CD4-positive, alpha-beta T cell treated with Interferon gamma for 1 hour (primary cell): ENCODE measurements around the gene LIPC.
"Not testable (repeated sequence)": the region's sequence is repeated elsewhere in the genome, so short reads cannot be mapped to it uniquely, and the experiment has no call there.

Experiments
- DNase-seq: peaks from one replicate; pipeline ENCODE4 v3.0.0-alpha.2; 2020

Gene LIPC

GRCh38 chr15:58593870-58594269, 162.1 kb downstream of the LIPC start:
- DNase-seq: no peak

GRCh38 chr15:58594898-58595297, 163.1 kb downstream of the LIPC start:
- DNase-seq: no peak

GRCh38 chr15:58595516-58596263, 163.9 kb downstream of the LIPC start:
- DNase-seq: no peak

GRCh38 chr15:58597943-58598828, 166.4 kb downstream of the LIPC start:
- no peak for DNase-seq

DNA sequence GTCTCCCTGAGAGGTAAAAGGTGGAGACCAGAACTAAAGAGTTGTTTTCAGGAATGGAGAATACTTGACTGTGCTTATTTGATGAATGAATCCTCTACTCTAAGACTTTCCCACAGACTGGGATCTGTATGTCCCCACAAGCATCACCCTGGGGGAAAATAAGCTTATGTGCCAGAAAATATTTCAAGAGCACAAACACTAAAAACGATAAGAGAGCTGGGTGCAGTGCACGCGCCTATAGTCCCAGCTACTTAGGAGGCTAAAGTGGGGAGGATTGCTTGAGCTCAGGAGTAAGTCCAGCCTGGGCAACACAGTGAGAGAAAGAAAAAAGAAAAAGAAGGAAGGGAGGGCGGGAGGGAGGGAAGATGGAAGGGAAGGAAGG, 167.0 kb downstream of the LIPC start:
- DNase-seq: no peak

DNA sequence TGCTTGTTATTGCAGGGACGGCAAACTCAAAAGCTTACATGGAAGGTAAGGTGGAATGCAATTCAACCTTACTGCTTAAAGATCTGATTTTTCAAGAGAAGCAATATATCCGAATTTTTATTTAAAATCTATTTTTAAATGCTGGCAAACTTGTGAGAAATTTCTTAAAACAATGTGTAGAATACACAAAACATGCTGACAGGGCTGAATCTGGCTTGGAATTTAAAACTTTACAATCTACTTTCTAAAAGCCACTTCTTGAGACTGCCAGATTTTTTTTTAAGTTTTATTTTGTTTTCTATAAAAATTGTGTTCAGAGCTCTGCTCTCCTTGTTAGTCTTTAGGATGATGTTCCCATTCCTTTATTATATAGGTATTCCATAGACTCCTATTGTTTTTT, 171.0 kb downstream of the LIPC start:
- DNase-seq: no peak

- DNase-seq: not testable (repeated sequence)
Measured at GRCh38 chr15:58603927-58604326, 172.1 kb downstream of the LIPC start.

- DNase-seq: no peak
Measured at GRCh38 chr15:58604455-58604923, 172.7 kb downstream of the LIPC start.

- DNase-seq: no peak
Measured at GRCh38 chr15:58605931-58606530, 174.2 kb downstream of the LIPC start.

GRCh38 chr15:58606577-58607080, 174.8 kb downstream of the LIPC start:
- no peak for DNase-seq

- DNase-seq: no peak
Measured at GRCh38 chr15:58608129-58608590, 176.4 kb downstream of the LIPC start.

DNA sequence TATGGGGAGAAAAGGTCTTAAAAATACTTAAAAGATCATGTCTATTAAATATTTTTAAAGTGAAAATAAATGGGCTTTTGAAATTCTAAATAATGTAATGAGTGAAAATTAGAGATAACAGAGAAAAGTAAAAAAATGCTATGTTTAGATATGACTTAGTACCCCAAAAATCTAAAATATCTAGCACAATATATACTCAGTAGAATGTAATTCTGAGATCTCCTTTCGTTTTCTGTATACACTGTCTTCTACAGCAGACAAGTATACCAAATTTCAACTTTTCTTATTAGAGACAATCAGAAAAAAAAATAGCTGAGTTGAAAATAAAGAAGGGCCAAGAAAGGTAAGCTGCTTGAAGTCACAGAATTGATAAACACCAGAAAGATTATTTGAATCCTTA, 176.9 kb downstream of the LIPC start:
- DNase-seq: no peak

- DNase-seq: no peak
Measured at GRCh38 chr15:58611731-58612676, 180.2 kb downstream of the LIPC start.

DNA sequence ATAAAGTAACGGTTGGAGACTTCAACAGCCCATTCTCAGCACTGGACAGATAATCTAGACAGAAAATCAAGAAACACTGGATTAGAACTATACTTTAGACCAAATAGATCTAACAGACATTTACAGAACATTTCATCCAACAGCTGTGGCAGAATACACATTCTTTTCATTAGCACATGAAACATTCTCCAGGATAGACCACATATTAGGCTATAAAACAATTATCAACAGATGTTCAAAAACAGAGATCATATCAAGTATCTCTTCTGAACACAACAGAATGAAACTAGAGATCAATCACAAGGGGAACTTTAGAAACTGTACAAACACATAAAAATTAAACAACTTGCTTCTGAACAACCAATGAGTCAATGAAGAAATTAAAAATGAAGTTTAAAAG, 184.4 kb downstream of the LIPC start:
- DNase-seq: no peak
